HG02852 (cell line): Measurements from ENCODE around the gene ATP2A1.
"Not testable (repeated sequence)": the region's sequence is repeated elsewhere in the genome, so short reads cannot be mapped to it uniquely, and the experiment has no call there.

Experiments used
- ATAC-seq: cut with Tn5 transposase; IDR thresholded peaks from one replicate; pipeline ENCODE4 v1.9.1; 2021; ENCODE audit warnings: mild to moderate bottlenecking, moderate library complexity; ENCODE audit not compliant: unreplicated experiment

Gene ATP2A1

DNA sequence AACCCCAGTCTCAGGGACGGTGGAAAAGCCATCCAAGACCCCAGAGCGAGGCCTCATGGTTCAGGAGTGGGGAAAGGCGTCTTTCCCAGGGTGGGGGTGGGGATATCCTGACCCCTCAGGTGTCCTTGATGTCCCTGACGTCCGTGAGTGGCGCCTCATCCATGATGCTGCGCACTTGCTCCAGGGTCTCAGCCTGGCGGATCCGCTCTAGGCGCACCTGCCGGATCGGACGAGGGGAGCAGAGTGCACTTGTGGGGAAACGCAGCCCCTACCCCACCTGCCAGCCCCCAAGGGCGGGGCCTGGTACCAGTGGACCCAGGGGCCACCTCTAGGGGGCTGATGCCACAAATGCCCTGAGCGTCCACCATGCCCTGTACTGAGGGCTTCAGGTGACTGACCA is 26.5 kb downstream of the ATP2A1 start:
- ATAC-seq = no peak

DNA sequence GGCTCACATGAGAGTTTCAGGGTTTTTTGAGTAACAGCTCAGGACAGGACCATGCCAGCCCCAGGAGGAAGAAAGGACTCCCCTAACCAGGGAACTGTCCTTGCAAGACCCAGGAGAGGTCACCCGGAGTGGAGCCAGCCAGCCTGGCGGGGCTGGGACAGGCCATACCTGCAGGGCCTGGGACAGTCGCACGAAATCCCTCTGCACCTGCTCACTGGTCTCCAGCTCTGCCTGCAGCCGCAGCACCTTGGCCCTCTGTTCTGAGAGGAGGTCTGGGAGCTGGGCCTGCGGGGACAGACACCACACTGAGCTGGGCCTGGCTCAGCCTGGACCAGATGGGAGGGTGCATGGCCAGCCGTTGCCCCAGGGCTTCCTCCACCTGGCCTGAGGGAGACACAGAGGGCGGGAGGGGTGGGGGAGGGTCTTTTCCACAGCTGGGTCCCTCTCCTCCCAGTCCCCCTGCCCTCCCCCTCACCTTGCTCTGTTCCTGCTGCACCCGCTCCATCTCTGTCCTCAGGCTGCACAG is 27.0 kb downstream of the ATP2A1 start:
- ATAC-seq = no peak

DNA sequence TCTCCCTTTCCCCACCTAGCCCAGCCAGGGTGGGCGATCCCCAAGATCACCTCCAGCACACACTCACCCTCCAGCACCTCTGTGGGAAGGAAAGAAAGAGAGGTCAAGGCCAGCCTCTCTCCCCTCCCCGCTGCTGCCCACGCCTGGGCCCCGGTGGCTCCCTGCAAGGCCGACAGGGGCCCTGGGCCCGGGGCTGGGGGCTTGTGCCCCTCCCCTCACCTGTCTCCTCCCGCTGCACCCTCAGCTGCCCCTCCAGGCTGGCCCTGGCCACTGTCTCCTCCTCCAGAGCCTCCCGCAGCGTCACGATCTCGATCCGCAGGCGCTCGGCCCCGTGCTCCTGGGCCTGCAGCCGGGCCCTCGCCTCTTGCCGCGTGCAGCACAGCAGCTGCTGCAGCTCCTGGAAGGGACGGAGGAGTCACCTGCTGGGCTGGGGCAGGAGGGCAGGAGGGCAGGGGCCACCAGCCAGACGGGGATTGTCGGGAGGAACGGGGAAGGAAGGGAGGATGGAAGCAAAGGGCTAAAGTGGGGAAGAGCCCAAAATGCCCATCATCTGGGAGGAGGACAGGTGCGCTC is 27.6 kb downstream of the ATP2A1 start:
- ATAC-seq = no peak

DNA sequence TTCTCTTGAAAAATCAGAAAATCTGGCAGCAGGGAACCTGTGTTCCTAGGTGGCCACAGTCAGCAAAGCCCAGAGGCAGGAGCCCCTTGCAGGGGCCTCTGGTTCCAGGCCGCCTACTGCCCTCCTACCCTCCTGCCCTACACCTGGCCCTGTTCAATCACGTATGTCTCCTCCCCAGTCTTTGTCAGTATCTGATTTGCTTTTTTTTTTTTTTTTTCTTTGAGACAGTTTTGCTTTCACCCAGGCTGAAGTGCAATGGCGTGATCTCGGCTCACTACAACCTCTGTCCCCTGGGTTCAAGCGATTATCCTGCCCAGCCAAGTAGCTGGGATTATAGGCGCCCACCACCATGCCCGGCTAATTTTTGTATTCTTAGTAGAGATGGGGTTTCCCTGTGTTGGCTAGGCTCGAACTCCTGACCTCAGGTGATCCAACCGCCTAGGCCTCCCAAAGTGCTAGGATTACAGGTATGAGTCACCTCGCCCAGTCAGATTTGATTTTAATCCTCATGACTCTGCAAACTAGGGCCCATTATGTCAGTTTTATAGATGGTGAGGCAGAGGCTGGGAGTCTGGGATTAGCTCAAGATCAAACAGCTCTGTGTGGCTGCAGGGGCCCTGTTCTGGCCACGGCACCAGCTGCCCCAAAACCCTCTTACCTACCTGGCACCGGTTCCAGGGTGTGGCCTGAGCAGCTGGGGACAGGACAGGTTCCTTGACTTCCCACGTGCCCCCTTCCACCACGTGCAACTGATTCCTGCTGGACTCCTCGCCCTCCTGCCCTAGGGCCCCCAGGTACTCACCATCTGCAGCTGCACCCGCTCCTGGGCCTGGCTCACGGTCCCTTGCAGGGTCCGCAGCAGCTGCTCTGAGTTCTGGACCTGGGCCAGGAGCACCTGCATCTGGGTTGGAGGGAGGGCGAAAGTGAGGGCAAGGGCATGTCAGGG is 32.1 kb downstream of the ATP2A1 start:
- no peak for ATAC-seq

DNA sequence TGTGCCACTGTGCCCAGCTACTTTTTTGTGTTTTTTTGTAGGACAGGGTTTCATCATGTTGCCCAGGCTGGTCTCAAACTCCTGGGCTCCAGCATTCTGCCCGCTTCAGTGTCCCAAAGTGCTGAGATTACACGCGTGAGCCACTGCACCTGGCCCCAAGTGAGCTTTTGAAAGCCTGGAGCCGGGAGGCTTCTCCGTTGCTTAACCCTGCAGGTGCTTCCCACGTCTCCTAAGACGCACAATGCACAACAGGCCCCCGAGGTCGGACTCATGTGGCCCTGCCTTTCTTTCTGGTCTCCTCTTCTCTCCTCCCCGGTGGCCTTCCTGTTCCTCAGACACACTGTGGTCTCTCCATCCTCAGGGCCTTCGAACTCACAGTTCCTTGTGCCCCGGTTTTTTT is 34.3 kb downstream of the ATP2A1 start:
- ATAC-seq = no peak

DNA sequence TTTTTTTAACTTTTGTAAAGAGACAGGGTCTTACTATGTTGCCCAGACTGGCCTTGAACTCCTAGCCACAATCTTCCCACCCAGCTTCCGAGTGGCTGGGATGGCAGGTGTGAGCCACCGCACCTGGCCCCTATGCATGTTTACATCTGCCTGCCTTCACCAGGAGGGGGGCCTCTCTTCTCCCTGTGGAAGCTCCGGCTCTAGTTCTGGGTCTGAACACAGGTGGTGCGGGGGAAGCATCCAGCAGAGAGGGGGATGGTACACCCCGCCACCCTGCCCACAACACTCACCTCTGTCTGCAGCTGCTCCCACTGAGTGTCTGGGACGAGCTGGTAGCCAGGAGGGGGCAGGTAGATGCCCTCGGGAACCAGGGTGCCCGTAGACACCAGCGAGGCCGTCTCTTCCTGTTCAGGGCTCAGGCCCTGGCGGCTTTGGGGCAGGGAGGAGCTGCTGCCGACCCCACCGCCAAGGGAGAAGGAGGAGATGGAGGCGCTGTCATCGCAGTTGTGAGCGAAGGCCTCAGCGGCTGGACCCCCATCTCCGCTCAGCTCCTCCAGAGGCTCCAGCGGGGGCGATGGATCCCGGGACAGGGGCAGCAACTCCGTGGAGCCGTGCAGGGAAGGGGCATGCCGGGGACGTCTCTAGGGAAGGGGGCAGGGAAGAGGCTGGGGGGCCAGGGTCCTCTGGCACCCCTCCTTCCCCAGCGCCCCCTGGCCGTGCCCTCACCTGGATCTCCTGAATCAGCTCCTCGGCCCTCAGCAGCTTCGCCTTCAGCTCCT is 35.8 kb downstream of the ATP2A1 start:
- ATAC-seq = no peak

DNA sequence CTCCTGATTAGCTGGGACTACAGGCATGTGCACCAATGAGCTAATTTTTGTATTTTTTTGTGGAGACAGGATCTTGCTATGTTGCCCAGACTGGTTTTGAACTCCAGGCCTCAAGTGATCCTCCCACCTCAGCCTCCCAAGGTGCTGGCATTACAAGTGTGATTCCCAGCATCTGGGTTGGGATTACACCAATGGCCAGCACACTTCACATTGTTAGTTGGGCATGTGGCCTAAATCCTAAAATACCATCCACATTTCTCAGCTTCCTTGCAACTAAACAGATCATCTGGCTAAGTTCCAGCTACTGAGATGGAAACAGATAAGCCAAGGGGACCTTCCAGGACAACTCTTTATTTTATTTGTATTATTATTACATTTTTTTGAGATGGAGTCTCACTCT is 36.9 kb downstream of the ATP2A1 start:
- ATAC-seq = no peak

DNA sequence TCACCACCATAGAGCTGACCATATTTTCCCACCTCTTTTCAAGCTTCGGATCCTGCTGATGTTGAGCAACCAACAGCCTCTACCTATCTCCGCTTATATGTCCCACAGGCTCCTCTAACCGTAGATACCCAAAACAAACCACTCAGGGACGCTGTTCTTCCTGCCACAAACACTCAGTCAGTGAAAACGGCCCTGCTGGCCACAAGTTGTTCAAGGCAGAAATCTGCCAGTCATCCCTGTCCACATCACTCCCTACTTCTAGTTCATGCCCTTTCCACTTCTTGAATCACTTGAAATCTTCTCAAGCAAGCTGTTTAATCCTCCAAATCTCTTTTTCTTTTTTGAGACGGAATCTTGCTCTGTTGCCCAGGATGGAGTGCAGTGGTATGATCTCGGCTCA is 38.8 kb downstream of the ATP2A1 start:
- no peak for ATAC-seq

DNA sequence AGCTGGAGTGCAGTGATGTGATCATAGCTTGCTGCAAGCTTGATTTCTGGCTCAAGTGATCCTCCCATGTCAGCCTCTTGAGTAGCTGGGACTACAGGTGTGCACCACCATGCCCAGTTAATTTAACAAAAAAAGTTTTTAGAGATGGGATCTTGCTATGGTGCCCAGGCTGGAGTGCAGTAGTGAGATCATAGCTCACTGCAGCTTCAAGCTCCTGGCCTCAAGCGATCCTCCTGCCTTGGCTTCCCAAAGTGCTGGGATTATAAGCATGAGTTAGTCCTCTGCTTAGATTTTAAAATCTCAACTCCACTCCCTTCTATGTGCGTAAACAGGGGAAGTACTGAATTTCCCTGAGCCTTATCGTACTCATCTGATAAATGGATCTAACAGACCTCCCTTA is 40.4 kb downstream of the ATP2A1 start:
- no peak for ATAC-seq

DNA sequence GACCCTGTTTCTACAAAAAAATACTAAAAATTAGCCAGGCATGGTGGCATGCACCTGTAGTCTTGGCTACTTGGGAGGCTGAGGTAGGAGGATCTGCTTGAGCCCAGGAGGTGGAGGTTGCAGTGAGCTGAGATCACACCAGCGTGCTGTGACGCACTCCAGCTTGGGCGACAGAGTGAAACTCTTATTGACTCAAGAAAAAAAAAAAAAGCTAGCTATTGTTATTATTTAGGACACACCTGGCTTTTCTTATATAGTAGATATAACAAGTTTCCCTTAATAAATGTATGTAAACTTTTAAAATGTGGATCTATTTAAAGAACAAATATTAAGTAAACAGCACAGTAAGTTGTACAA is 44.9 kb downstream of the ATP2A1 start:
- ATAC-seq = no peak

DNA sequence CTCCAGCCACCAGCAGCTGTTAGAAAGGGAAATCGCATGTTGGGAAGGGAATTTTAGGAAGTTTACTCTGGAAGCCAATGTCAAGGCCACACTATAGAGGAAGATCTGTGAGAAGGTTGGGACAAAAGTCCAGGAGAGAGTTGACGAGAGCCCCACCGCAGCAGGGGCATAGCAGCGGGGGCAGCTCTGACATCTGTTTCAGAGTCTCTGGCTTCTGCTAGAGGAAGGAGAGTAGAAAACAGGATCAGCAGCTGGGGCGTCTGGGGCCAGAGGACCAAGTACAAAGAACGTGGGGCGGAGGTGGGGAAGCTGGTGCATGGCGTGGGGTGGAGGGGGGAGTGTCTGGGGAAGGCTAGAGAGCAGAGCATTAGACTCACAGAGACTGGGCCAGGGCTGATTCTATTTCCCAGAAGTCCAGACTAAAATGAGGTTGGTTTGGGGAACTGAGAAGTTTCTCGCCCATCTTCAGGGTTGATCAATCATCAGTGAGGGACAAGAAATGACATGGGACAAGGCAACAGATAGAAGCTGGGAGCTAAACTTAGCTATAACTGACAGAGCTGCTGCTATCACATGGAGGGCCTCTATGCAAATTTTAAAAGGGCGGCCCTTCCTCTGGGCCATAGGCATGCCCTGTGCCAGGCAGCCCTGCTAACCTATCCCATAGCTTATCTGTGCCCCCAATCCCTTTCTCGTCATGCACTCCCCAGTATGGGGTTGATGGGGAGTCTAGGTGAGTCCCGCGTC is 45.5 kb downstream of the ATP2A1 start:
- peak; percentile 48 for ATAC-seq

DNA sequence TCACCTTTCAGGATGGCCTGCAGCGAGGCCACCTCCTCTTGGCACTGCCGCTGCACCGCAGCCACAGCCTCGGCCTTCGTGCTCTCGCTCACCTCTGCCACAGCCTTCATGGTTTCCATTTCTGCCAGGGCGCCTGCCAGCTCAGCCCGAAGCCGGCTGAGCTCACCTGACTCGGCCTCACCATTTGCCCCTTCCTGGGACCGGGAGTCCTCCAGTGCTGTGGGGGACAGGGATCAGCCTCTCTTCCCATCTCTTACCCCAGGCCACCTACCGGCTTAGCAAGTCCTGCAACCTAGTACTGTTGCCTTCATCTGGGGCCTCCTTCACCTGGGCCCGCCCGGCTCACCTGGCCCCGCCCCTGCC is 46.1 kb downstream of the ATP2A1 start:
- ATAC-seq = no peak

DNA sequence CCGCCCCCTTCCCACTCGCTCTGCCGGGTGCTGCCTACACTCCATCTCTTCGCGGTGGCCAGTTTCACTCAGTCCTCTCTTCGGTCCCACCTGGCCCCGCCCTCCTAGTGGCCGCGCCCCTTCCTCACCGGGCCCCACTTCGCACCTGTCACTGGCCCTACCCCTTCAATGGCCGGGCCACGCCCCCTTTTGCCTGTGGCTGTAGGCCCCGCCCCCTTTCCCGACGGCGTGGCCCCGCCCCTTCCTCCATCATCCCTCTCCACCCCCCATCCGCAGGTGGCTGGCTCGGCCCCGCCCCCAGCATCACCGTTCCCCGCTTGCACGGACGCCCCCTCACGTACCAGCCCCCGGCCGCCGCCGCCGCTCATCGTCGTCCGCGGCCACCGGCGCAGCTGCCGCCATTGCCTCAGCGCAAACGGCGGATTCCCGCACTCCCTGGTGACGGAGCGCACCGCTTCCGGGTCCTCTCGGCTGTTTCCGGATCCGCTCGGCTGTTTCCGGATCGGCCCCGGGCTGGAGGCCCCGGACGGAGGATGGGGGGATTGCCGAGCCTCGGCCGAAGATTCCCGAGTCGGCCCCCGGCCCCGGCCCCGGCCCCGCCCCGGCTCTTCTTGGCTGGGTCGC is 46.6 kb downstream of the ATP2A1 start, which contains the start of gene RABEP2:
Gene RABEP2, minus strand, starts transcription at position 477 of the 624 bp plus-strand sequence. Its CDS starts 75 bp downstream, at position 402.
- ATAC-seq = peak; percentile 55

DNA sequence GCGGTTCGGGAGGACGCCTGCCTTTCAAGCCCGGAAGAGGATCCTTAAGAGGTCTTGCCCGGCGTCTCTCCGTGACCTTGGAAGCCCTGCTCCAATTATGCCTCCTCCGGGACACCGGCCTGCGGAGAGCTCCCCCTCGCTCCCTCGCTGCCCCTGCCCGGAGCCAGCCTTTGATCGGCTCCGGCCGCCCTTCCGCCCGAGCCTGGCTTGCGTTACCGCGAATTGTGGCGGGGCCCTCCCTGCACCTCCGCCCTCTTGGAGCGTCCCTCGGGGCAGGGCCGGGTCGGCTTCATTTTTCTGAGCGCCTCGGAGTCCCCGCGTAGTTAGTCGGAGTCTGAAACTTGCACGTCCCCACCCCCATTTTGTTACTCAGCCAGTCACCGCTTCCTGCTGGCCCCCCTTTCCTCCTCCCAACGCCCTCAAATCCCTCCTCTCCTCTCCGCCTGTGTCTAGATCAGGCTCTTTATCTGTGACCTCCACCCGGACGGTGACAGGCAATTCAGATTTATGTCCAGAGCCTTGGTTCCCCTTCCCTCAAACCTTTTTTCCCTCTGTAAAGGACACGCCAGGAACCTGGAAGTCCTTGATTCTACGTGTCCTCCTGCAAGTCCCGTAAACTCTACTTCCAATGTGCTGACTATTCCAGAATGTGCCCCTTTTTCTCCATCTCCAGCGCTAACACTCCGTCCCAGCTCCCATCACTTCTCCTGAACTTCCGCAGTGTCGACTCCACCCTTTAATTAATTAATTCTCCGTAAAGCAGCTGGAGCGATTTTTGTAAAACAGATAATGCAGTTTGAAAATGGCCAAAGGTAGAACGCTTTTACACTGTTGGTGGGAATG is 47.3 kb downstream of the ATP2A1 start:
- peak; percentile 39 for ATAC-seq

DNA sequence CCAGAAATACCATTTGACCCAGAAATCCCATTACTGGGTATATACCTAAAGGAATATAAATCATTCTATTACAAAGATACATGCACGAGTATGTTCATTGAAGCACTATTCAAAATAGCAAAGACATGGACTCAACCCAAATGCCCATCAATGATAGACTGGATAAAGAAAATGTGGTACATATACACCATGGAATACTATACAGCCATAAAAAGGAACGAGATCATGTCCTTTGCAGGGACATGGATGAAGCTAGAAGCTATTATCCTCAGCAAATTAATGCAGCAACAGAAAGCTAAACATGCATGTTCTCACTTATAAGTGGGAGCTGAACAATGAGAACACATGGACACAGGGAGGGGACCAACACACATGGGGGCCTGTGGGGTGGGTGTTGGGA is 48.0 kb downstream of the ATP2A1 start:
- not testable (repeated sequence) for ATAC-seq

DNA sequence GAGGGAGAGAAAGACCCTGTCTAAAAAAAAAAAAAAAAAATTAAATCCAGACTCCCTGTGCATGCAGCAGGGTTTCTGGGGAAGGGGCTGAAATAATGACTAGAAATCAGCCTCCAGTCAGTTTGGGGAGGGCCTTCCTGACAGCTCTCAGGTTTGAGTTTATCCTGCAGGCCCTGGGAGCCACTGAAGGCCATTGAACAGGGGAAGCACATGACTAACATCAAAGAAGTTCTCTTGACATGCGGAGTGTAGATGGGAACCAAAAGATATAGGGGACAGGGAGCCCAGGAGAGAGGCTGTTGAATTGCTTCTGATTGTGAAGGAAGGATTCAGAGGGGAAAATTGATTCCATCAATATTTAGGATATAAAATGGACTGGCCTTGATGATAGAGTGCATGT is 49.5 kb downstream of the ATP2A1 start:
- ATAC-seq = no peak

DNA sequence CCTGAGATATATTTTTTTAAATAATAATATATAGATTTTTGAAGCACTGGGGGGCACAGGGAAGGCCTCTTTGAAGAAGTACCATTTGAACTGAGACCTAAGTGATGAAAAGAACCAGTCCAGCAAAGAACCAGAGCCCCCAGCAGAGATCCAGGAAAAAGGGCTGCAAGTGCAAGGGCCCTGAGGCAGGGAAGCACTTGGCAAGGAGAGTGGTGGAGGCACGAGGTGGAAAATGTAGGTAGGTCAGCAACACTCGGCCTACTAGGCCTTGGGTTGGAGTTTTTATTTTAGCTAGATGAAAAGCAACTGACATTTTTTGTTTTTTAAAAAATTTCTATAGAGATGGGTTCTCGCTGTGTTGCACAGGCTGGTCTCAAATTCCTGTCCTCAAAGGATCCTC is 51.9 kb downstream of the ATP2A1 start:
- ATAC-seq = no peak

DNA sequence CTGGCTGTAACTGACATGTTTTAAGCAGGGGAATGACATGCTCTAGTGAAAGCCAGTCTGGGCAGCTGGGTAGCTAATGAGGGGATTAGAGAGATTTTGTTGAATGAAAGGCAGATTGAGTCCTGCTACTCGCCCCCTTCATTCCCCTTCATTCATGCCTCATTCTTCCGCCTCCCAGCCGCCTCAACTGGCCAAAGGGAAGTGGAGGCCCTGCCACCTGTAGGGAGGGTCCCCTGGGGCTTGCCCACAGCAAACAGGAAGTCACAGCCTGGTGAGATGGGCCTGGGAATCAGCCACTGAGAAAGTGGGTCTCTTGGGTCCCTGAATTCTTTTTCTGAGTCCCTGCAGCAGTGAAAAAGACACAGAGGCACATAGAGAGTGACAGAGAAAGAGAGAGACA is 52.4 kb downstream of the ATP2A1 start:
- ATAC-seq = no peak

DNA sequence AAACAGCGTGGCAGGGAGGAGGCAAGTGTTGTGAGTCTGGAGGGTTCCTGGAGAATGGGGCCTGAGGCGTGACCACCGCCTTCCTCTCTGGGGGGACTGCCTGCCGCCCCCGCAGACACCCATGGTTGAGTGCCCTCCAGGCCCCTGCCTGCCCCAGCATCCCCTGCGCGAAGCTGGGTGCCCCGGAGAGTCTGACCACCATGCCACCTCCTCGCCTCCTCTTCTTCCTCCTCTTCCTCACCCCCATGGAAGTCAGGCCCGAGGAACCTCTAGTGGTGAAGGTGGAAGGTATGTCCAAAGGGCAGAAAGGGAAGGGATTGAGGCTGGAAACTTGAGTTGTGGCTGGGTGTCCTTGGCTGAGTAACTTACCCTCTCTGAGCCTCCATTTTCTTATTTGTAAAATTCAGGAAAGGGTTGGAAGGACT is 53.5 kb downstream of the ATP2A1 start, which contains the start of gene CD19:
Gene CD19, plus strand, starts transcription at position 171 of the 425 bp plus-strand sequence. Its CDS starts 30 bp downstream, at position 201.
- ATAC-seq = no peak
